ENCODE results near the gene DSCAM. TPM values are rescaled to one million over a fixed set of nuclear protein-coding genes. Genes with fewer than 3 reads are reported as not detected.

DSCAM gene
- total RNA-seq, 1 experiment from 2014 or later, result not detected

DNA sequence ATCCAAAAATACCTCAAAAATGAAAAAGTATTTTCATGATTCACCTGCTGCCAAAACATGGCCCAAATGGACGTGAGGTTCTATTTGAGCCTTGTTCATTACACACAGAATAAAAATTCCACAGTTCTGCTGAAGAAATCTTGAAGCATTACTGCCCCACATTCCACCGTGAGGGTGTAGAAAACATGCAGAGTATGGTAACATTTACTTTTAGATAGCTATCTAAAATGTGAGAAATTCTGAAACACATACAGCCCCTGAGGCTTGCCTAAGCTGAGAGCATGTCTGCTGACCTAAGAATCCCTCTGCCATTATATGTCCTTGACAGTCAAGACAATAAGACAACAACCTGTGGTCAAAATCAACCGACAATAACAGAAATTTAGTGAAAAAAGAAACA lies 186.5 kb downstream of the DSCAM start:
- RAD21 ChIA-PET (ENCODE audit: low non-redundant PET in 1 of 2, low total read pairs in 2 of 2, uncharacterized antibody in 2 of 2, unreplicated experiment in 2 of 2), result no interaction called here
- POLR2A ChIA-PET, result no interaction called here

More for the DNA sequence above, 186.5 kb downstream of the DSCAM start:
- Histone ChIP-seq H3K79me2 (ENCODE audit: insufficient read depth, low read length) (no peaks in the 10 kb centered on the region), H4K20me1 (ENCODE audit: insufficient read depth) (no peaks in the 10 kb centered on the region), H3K36me3 (ENCODE audit: control insufficient read depth in 1 of 2, insufficient read depth in 2 of 2, low read length in 2 of 2) (no peaks in the 10 kb centered on the region), H3K9me3 (ENCODE audit: control insufficient read depth in 1 of 2, insufficient read depth in 1 of 2, low read depth in 1 of 2, low read length in 2 of 2) (peaks cover 9 to 53% of the 10 kb centered on the region in 2 experiments; a peak in 2 of 4 replicates), H3K4me2 (ENCODE audit: low read length) (no peak overlapping the region), H3K27ac (ENCODE audit: low read depth, low read length) (no peak overlapping the region), H3K9ac (ENCODE audit: low read length) (no peak overlapping the region), H3K27me3 (ENCODE audit: insufficient read depth, low read length) (no peaks in the 10 kb centered on the region), H3K4me1 (ENCODE audit: control insufficient read depth in 1 of 2, insufficient read depth in 2 of 2, low read length in 2 of 2) (no peaks in the 10 kb centered on the region), H3K4me3 (replicated peaks in 1 of 2; ENCODE audit: low read depth in 1 of 2, low read length in 2 of 2) (no peak overlapping the region), H3K9me2 (ENCODE audit: insufficient read depth) (no peaks in the 10 kb centered on the region), H2AFZ (ENCODE audit: low read depth, low read length, poor library complexity, severe bottlenecking) (no peak overlapping the region)
- ATAC-seq (no peak), DNase-seq (ENCODE audit: low read depth, low spot score) (no peak)
- TF ChIP-seq SIN3A (IDR thresholded peaks at IDR 0.05; ENCODE audit: low read depth) (no peak), YY1 (IDR thresholded peaks at IDR 0.05; ENCODE audit: extremely low read depth, insufficient replicate concordance, low read depth, low read length) (no peak), EZH2 (IDR thresholded peaks at IDR 0.05) (no peak), JUND (IDR thresholded peaks at IDR 0.05) (no peak), POLR2AphosphoS5 (IDR thresholded peaks at IDR 0.05; ENCODE audit: low read depth, low read length) (no peak), TCF7L2 (IDR thresholded peaks at IDR 0.05; ENCODE audit: borderline replicate concordance, extremely low read depth, insufficient read depth, insufficient read length) (no peak), SP1 (IDR thresholded peaks at IDR 0.05; ENCODE audit: low read depth) (no peak), RAD21 (IDR thresholded peaks at IDR 0.05; ENCODE audit: low read depth) (no peak), EGR1 (IDR thresholded peaks at IDR 0.05; ENCODE audit: low read depth) (no peak), EZH2phosphoT487 (IDR thresholded peaks at IDR 0.05; ENCODE audit: borderline replicate concordance) (no peak), CEBPB (IDR thresholded peaks at IDR 0.05; ENCODE audit: low read depth) (no peak), POLR2A (IDR thresholded peaks at IDR 0.05; ENCODE audit: borderline replicate concordance, extremely low read depth, insufficient read depth, insufficient read length) (no peak), FOSL1 (IDR thresholded peaks at IDR 0.05; ENCODE audit: low read depth) (no peak)
- TF ChIP-seq, protein P1, sequence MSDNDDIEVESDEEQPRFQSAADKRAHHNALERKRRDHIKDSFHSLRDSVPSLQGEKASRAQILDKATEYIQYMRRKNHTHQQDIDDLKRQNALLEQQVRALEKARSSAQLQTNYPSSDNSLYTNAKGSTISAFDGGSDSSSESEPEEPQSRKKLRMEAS (IDR thresholded peaks at IDR 0.05), result no peak
- TF ChIP-seq, protein P2, sequence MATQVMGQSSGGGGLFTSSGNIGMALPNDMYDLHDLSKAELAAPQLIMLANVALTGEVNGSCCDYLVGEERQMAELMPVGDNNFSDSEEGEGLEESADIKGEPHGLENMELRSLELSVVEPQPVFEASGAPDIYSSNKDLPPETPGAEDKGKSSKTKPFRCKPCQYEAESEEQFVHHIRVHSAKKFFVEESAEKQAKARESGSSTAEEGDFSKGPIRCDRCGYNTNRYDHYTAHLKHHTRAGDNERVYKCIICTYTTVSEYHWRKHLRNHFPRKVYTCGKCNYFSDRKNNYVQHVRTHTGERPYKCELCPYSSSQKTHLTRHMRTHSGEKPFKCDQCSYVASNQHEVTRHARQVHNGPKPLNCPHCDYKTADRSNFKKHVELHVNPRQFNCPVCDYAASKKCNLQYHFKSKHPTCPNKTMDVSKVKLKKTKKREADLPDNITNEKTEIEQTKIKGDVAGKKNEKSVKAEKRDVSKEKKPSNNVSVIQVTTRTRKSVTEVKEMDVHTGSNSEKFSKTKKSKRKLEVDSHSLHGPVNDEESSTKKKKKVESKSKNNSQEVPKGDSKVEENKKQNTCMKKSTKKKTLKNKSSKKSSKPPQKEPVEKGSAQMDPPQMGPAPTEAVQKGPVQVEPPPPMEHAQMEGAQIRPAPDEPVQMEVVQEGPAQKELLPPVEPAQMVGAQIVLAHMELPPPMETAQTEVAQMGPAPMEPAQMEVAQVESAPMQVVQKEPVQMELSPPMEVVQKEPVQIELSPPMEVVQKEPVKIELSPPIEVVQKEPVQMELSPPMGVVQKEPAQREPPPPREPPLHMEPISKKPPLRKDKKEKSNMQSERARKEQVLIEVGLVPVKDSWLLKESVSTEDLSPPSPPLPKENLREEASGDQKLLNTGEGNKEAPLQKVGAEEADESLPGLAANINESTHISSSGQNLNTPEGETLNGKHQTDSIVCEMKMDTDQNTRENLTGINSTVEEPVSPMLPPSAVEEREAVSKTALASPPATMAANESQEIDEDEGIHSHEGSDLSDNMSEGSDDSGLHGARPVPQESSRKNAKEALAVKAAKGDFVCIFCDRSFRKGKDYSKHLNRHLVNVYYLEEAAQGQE (IDR thresholded peaks at IDR 0.05; ENCODE audit: low read depth), result no peak
- TF ChIP-seq, protein P3, sequence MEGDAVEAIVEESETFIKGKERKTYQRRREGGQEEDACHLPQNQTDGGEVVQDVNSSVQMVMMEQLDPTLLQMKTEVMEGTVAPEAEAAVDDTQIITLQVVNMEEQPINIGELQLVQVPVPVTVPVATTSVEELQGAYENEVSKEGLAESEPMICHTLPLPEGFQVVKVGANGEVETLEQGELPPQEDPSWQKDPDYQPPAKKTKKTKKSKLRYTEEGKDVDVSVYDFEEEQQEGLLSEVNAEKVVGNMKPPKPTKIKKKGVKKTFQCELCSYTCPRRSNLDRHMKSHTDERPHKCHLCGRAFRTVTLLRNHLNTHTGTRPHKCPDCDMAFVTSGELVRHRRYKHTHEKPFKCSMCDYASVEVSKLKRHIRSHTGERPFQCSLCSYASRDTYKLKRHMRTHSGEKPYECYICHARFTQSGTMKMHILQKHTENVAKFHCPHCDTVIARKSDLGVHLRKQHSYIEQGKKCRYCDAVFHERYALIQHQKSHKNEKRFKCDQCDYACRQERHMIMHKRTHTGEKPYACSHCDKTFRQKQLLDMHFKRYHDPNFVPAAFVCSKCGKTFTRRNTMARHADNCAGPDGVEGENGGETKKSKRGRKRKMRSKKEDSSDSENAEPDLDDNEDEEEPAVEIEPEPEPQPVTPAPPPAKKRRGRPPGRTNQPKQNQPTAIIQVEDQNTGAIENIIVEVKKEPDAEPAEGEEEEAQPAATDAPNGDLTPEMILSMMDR (IDR thresholded peaks at IDR 0.05 in 2 of 3, conservative IDR thresholded peaks at IDR 0.05 in 1 of 3; ENCODE audit: borderline replicate concordance in 1 of 3, insufficient read depth in 1 of 3, low read depth in 2 of 3, low read length in 2 of 3), result no peak
- TF ChIP-seq, protein P4, sequence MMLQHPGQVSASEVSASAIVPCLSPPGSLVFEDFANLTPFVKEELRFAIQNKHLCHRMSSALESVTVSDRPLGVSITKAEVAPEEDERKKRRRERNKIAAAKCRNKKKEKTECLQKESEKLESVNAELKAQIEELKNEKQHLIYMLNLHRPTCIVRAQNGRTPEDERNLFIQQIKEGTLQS (IDR thresholded peaks at IDR 0.05), result no peak
- intact Hi-C loops (cut with micrococcal nuclease), result no loop called here
- no TSS peak for BruUV-seq (replicated peaks)
- CTCF ChIA-PET, result no interaction called here

Measured in HCT116 (cell line).